NCI-H2227 treated with DMSO at 0.1 percent for 48 hours (cell line): Measurements from ENCODE around the gene BEX4.
A peak's percentile ranks its signal among the peaks of the same experiment; 100 is the strongest.

Experiments used
- DNase-seq: peaks from one replicate; lab custom pipeline; 2025; lab: John Stamatoyannopoulos, UW

BEX4 gene

GRCh38 chrX:103236296-103236695 is 21.4 kb downstream of the BEX4 start:
- DNase-seq = no peak

DNA sequence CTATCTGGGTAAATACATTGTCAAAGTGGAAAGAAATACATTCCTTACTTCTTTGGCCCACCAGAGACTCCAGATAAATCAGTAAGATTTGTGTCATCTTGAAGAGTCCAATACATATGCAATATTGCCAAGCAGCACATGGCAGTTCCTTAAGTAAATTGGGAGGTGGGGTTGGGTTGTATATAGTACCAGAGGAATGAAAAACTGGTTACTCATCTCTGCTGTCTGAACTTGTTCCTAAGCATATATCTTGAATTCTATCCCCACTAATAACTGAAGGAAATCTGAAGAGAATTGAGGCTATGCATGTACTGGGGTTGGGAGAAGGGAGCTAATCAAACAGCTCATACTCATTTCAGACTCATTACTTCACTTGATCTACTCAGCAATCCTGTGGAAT is 25.2 kb downstream of the BEX4 start:
- DNase-seq = no peak

GRCh38 chrX:103248553-103248952 is 33.6 kb downstream of the BEX4 start:
- DNase-seq = peak; percentile 6

DNA sequence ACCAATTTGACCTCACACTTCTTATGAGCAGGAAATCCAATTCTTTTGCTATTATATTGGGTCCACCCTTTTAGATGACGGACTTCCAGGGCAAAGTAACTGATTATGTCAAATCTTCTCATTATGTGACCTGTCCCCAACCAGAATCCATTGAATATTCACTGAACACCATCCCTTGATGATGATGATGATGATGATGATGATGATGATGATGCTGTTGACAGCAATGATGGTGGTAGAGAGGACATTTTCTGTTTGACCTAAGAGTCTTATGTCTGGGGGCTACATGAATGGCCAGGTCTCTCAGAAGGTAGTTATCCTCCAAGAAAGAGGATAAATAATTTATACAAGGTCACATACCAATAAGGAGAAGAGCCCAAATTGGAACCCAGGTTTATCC is 34.9 kb downstream of the BEX4 start:
- DNase-seq = no peak

- DNase-seq = no peak
These were observed 36.1 kb downstream of the BEX4 start for GRCh38 chrX:103250977-103251376.

DNA sequence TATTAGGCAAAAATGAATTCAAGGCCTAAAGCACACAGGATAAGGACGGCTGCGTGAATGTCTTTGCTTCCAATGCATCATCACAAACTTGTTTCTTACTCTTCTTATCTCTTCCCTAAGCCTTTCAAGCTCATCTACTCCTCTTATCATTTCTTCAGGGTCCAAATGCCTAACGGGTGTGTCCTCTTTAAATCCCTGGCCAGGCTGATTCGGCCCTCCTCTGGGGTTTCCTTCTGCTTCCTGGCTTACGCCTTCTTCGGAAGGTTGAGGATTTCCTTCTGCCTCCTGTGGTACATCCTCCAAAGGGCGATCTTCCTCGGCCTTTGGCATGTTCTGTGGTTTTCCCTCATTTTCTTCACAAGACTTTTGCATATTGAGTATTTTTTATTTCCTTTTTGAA is 38.7 kb downstream of the BEX4 start:
- no peak for DNase-seq

- peak; percentile 80 for DNase-seq
These were observed 39.4 kb downstream of the BEX4 start for GRCh38 chrX:103254171-103254824.

GRCh38 chrX:103254921-103255493 is 40.1 kb downstream of the BEX4 start, which contains the start of gene TCEAL8:
Gene TCEAL8, minus strand, starts transcription at chrX:103255155. Its CDS starts 1,176 bp downstream, at chrX:103253979.
- DNase-seq = peak; percentile 90

DNA sequence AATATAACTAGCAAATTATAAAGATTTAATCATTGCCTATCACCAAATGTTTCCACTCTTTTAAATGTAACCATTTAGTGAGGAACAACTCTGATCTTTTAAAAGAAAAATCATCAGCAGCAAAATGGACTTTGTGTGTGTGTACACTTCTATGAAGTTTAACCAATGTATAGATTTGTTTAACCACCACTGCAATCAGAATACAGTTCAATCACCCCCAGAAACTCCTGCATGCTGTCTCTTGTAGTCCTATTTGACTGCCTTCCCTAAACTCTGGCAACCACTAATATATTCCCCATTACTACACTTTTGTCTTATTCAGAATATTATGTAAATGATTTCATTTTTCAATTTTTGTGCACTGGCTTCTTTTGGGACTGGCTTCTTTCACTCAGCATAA is 41.7 kb downstream of the BEX4 start:
- no peak for DNase-seq

DNA sequence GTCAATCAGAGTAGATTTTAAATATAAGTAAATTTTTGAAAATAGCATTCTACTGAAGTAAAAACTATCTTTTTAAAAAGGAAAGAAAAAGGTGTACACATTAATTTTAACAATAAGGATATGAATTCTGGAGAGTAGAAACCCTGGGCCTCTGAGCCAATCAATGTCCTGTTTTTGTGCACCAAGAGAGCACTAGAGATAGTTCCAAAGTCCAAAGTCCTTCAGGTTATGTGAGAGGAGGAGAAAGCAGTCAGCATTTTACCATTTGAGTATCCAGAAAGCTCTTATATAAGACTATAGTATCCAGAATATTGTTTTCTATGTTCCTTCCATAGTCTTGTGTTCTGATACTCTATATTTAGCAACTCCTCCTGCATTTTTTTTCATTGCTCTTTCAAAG is 43.4 kb downstream of the BEX4 start:
- DNase-seq = no peak
